Testis (tissue), 2 donors: Measurements from ENCODE around the gene CD44.

Experiments used
- POLR2A ChIP-seq: fragments of 450-650 bp; IDR thresholded peaks from one replicate; pipeline ENCODE4 v1.6.1; 2017; ENCODE audit warnings: antibody characterized with exemption, mild to moderate bottlenecking, moderate library complexity
- TF ChIP-seq, protein P1 (sequence below), 3 experiments: fragments of 450-650 bp in 2 of 3; fragments of 200-600 bp in 1 of 3; sonication (generic) in 1 of 3; IDR thresholded peaks; one replicate each; pipeline ENCODE4 v1.5.1; 2016 to 2019; ENCODE audit warnings: antibody characterized with exemption in 3 of 3, mild to moderate bottlenecking in 2 of 3, moderate library complexity in 1 of 3

DNA sequence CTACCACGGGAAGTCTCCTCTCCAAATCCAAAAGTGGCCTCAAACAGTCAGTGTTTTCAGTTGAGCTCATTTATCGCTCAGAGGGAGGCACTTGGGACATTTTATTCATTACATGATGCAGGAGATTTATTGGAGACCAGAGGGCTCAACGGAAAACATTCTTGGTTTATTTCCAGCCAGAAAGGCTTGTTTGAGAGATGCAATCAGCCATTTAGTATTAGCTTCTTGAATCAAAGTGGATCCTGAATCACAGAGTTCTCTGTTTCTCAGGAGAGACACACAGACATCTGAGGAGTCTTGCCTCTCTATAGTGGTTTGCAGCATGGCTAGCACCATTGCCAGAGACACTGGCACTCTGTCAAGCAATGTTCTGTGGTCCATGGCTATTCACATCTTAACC lies 31.5 kb downstream of the CD44 start:
- TF ChIP-seq, protein P1, sequence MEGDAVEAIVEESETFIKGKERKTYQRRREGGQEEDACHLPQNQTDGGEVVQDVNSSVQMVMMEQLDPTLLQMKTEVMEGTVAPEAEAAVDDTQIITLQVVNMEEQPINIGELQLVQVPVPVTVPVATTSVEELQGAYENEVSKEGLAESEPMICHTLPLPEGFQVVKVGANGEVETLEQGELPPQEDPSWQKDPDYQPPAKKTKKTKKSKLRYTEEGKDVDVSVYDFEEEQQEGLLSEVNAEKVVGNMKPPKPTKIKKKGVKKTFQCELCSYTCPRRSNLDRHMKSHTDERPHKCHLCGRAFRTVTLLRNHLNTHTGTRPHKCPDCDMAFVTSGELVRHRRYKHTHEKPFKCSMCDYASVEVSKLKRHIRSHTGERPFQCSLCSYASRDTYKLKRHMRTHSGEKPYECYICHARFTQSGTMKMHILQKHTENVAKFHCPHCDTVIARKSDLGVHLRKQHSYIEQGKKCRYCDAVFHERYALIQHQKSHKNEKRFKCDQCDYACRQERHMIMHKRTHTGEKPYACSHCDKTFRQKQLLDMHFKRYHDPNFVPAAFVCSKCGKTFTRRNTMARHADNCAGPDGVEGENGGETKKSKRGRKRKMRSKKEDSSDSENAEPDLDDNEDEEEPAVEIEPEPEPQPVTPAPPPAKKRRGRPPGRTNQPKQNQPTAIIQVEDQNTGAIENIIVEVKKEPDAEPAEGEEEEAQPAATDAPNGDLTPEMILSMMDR (IDR thresholded peaks at IDR 0.05), result no peak
- no peak for TF ChIP-seq POLR2A
